Left ventricle myocardium inferior (tissue), 1 donor: ENCODE data around the gene PPP1R1B. TPM values are rescaled to one million over a fixed set of nuclear protein-coding genes. Genes with fewer than 3 reads are reported as not detected.

Source experiments
- DNase-seq: peaks from one replicate; pipeline ENCODE4 v3.0.0-alpha.2; 2020
- H3K27ac ChIP-seq: fragments of 200-600 bp; replicated peaks from 2 replicates; pipeline ENCODE4 v1.8.0; 2021
- H3K27me3 ChIP-seq: fragments of 200-600 bp; 2 replicates; pipeline ENCODE4 v1.8.0; 2021; ENCODE audit warnings: low read depth
- H3K36me3 ChIP-seq: fragments of 200-600 bp; 2 replicates; pipeline ENCODE4 v1.8.0; 2021
- H3K4me1 ChIP-seq: fragments of 200-600 bp; 2 replicates; pipeline ENCODE4 v1.8.0; 2021
- H3K4me3 ChIP-seq: fragments of 200-600 bp; 2 replicates; pipeline ENCODE4 v1.8.0; 2021; ENCODE audit warnings: mild to moderate bottlenecking, moderate library complexity
- H3K9me3 ChIP-seq: fragments of 200-600 bp; replicated peaks from 2 replicates; pipeline ENCODE4 v1.8.0; 2021
- intact Hi-C: fragments of 100-400 bp; cut with micrococcal nuclease; formaldehyde crosslinking; loops from one replicate; pipeline ENCODE4 v1.11.0; 2022
- total RNA-seq: library from RNA; stranded (reverse); fragmentation: NEBNext Ultra II Directional; extraction: Animal tissue kit (Norgen Biotek cat#: 25700); gene quantifications from one replicate; pipeline ENCODE4 v1.2.1, GENCODE V29; 2021
- TF ChIP-seq, protein P1 (sequence below): fragments of 200-600 bp; IDR thresholded peaks from 2 replicates; pipeline ENCODE4 v1.8.0; 2021; ENCODE audit warnings: antibody characterized with exemption, mild to moderate bottlenecking, borderline replicate concordance
- donor health status: DM: no; HTN: yes; CAD: no; lungs with severe emphysema.

The PPP1R1B gene
- total RNA-seq, 1 donor from 2014 or later, result 0.36 TPM

DNA sequence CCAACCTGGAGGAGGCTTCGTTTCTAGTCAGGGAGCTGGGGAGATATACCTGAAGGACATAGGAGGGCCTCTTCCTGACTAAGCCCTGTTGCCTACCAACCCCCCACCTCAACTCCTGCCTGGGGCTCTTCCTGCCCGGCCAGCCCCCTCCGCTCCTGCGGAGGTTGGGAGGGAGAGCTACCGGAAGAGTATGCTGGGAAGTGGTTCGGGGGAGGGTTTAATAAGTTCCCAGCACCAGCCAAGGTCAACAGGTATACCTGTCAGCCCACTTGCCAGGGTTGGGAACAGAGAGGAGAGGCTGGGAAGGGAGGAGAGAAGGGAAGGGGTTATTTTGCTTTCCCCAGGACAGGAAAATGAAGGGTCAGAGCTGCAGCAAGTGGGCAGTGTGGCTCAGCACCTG lies 4.7 kb downstream of the PPP1R1B start:
- no peak for DNase-seq
- no peak overlapping the region for H3K27ac ChIP-seq
- no peak overlapping the region for H3K4me3 ChIP-seq
- TF ChIP-seq, protein P1, sequence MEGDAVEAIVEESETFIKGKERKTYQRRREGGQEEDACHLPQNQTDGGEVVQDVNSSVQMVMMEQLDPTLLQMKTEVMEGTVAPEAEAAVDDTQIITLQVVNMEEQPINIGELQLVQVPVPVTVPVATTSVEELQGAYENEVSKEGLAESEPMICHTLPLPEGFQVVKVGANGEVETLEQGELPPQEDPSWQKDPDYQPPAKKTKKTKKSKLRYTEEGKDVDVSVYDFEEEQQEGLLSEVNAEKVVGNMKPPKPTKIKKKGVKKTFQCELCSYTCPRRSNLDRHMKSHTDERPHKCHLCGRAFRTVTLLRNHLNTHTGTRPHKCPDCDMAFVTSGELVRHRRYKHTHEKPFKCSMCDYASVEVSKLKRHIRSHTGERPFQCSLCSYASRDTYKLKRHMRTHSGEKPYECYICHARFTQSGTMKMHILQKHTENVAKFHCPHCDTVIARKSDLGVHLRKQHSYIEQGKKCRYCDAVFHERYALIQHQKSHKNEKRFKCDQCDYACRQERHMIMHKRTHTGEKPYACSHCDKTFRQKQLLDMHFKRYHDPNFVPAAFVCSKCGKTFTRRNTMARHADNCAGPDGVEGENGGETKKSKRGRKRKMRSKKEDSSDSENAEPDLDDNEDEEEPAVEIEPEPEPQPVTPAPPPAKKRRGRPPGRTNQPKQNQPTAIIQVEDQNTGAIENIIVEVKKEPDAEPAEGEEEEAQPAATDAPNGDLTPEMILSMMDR, result no peak
- peaks cover 58% of the 10 kb centered on the region for H3K27me3 ChIP-seq
- no peaks in the 10 kb centered on the region for H3K36me3 ChIP-seq
- intact Hi-C loops, result no loop called here
- H3K4me1 ChIP-seq, result peaks cover 21% of the 10 kb centered on the region
- H3K9me3 ChIP-seq, result no peaks in the 10 kb centered on the region

DNA sequence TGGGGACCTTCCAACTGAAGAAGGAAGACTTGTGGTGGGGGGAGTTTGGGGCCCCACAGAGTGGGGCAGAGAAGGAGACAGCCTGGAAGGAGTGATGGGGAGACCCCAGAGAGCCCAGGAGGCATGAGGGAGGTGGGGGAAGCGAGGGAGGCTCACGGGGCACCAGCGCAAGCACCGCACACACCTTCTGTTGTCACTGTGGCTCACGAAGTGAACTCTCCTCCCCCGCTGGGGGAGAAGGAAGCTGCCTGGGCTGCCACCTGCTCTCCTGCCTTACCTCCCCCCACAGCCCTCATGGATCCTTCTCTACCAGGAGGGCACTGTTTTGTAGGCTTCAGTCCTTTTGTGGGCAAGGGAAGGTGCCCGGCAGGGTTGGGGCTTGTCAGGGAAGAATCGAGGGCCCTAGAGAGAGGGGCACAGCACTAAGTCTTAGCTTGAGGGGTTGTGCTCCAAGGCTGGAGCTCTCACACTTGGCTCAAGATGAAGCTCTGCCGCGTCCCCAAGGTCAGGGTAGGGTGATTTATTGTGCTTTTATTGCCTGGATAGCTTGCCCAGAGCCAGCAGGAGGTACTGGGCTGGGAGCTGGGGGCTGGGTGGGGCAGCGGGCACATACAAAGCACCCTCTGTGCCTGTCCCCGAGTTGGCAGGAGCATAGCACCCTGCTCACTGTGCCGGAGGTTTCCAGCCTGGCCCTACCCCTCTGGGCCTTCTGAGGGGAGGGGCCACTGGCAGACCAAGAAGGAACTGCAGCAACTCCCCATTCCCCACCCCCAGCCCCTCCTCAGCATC lies 5.6 kb downstream of the PPP1R1B start:
- Histone ChIP-seq H3K4me3 (no peak overlapping the region), H3K27me3 (peaks cover 49% of the 10 kb centered on the region), H3K27ac (no peak overlapping the region), H3K4me1 (peaks cover 19% of the 10 kb centered on the region), H3K36me3 (no peaks in the 10 kb centered on the region), H3K9me3 (no peaks in the 10 kb centered on the region)
- TF ChIP-seq, protein P1, result no peak
- DNase-seq, result no peak
- intact Hi-C loops, result no loop called here

DNA sequence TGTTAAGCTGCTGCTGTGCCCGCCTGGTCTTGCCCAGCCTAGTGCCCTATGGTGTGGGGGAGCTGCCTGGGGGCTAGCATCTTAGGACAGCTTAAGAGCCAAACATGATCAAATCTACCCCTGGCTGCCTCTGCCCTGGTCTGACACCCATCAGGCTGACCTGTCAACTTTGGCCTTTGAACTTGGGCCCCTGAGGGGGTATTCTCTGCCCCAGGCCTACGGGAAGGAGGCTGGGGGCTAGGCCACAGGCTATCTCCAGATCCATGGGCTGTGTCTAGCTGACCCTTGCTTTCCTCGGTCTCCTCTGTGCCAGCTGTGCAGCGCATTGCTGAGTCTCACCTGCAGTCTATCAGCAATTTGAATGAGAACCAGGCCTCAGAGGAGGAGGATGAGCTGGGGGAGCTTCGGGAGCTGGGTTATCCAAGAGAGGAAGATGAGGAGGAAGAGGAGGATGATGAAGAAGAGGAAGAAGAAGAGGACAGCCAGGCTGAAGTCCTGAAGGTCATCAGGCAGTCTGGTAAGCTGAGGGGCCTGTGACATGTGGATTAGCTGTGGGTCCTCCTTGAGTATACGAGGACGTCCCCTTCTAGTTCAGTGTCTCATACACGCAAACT lies 6.9 kb downstream of the PPP1R1B start:
- no peak for DNase-seq
- Histone ChIP-seq H3K27me3 (peaks cover 36% of the 10 kb centered on the region), H3K36me3 (no peaks in the 10 kb centered on the region), H3K9me3 (no peaks in the 10 kb centered on the region), H3K4me1 (peaks cover 31% of the 10 kb centered on the region), H3K27ac (no peak overlapping the region), H3K4me3 (no peak overlapping the region)
- TF ChIP-seq, protein P1, result no peak
- intact Hi-C loops, result no loop called here

DNA sequence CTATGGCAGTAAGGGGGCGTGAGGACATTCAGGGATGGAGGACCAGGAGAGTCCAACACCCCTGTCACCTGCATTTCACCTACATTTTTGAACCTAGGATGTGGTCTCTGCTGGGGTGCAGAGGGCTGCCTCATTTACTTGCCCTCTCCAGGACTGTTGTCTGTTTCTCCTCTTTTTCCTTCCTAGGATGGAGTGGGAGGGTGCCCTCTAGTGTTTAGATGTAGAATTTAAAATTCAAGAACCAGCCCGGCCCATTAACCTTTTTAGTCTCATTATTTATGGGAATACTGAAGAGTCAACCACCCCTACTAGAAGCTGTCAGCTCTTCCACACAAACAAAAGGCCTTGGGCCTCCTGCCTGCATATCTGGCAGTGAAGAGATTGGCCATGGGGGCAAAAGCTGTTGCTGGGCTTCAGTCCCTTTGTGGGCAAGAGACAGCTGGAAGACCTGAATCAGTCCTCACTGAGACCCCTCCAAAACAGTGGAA lies 7.7 kb downstream of the PPP1R1B start:
- no peak for DNase-seq
- Histone ChIP-seq H3K36me3 (no peaks in the 10 kb centered on the region), H3K4me1 (peaks cover 38% of the 10 kb centered on the region), H3K27ac (no peak overlapping the region), H3K4me3 (no peak overlapping the region), H3K9me3 (no peaks in the 10 kb centered on the region), H3K27me3 (peaks cover 28% of the 10 kb centered on the region)
- intact Hi-C loops, result no loop called here
- TF ChIP-seq, protein P1, result peak; percentile 78

DNA sequence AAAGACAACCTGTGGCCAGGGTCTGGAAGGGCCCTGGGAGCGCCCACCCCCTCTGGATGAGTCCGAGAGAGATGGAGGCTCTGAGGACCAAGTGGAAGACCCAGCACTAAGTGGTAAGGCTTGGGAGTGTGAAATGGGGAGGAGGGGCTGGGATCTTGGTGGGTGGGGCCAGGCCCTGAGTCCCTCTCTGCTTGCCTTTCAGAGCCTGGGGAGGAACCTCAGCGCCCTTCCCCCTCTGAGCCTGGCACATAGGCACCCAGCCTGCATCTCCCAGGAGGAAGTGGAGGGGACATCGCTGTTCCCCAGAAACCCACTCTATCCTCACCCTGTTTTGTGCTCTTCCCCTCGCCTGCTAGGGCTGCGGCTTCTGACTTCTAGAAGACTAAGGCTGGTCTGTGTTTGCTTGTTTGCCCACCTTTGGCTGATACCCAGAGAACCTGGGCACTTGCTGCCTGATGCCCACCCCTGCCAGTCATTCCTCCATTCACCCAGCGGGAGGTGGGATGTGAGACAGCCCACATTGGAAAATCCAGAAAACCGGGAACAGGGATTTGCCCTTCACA lies 8.9 kb downstream of the PPP1R1B start:
- intact Hi-C loops, result no loop called here
- no peaks in the 10 kb centered on the region for H3K9me3 ChIP-seq
- peaks cover 51% of the 10 kb centered on the region for H3K4me1 ChIP-seq
- H3K27ac ChIP-seq, result no peak overlapping the region
- H3K27me3 ChIP-seq, result peaks cover 16% of the 10 kb centered on the region
- no peak for DNase-seq
- no peak overlapping the region for H3K4me3 ChIP-seq
- TF ChIP-seq, protein P1, result no peak
- no peaks in the 10 kb centered on the region for H3K36me3 ChIP-seq
